CD4-positive, CD25-positive, alpha-beta regulatory T cell (primary cell): Measurements from ENCODE around the gene PSIP1. TPM values are rescaled to one million over a fixed set of nuclear protein-coding genes. Genes with fewer than 3 reads are reported as not detected.
"Not testable (repeated sequence)": the region's sequence is repeated elsewhere in the genome, so short reads cannot be mapped to it uniquely, and the experiment has no call there.

ENCODE experiments used
- ATAC-seq, 2 donors: fragments of 150-1000 bp; cut with Tn5 transposase; one replicate each; pipeline ENCODE4 v1.10.0; 2021; ENCODE audit warnings: low read depth in 2 of 2, moderate number of reproducible peaks in 2 of 2, moderate library complexity in 1 of 2
- DNase-seq, 3 donors: peaks; one replicate each; pipeline versions ENCODE4 v3.0.0 to v3.0.0-alpha.2; 2012 to 2022; ENCODE audit warnings: mixed read lengths in 1 of 3
- H3K27ac ChIP-seq: one replicate; pipeline ENCODE4 v1.7.0; 2013; ENCODE audit warnings: mild to moderate bottlenecking, low read length; ENCODE audit not compliant: insufficient read depth, poor library complexity, severe bottlenecking
- H3K27me3 ChIP-seq: one replicate; pipeline ENCODE4 v1.7.0; 2013; ENCODE audit warnings: low read length; ENCODE audit not compliant: control insufficient read depth, insufficient read depth
- H3K36me3 ChIP-seq: one replicate; pipeline ENCODE4 v1.7.0; 2013; ENCODE audit warnings: mild to moderate bottlenecking, low read length, moderate library complexity; ENCODE audit not compliant: control insufficient read depth, insufficient read depth
- H3K4me1 ChIP-seq: 2 replicates; pipeline ENCODE4 v1.7.0; 2013; ENCODE audit warnings: mild to moderate bottlenecking, low read length; ENCODE audit not compliant: insufficient read depth, control insufficient read depth, poor library complexity, severe bottlenecking
- H3K4me3 ChIP-seq: one replicate; pipeline ENCODE4 v1.7.0; 2013; ENCODE audit warnings: low read depth, mild to moderate bottlenecking, low read length, moderate library complexity
- H3K9me3 ChIP-seq, 2 experiments: 1 replicate in 1 of 2; 2 replicates in 1 of 2; pipeline ENCODE4 v1.7.0; 2013; ENCODE audit warnings: low read length in 2 of 2, mild to moderate bottlenecking in 1 of 2, moderate library complexity in 1 of 2; ENCODE audit not compliant: control insufficient read depth in 2 of 2
- H3K27ac Mint-ChIP-seq, 3 donors: one replicate each; pipeline ENCODE4 v1.8.0; 2020 to 2022; ENCODE audit warnings: mild to moderate bottlenecking in 3 of 3, mixed read lengths in 3 of 3, moderate library complexity in 2 of 3
- H3K27me3 Mint-ChIP-seq: one replicate; pipeline ENCODE4 v1.8.0; 2022; ENCODE audit warnings: mild to moderate bottlenecking, mixed read lengths
- H3K36me3 Mint-ChIP-seq: one replicate; pipeline ENCODE4 v1.8.0; 2020; ENCODE audit warnings: mixed read lengths
- H3K4me1 Mint-ChIP-seq, 4 donors: one replicate each; pipeline ENCODE4 v1.8.0; 2020 to 2022; ENCODE audit warnings: mixed read lengths in 4 of 4, mild to moderate bottlenecking in 1 of 4
- H3K4me3 Mint-ChIP-seq, 4 donors: one replicate each; pipeline ENCODE4 v1.8.0; 2020 to 2022; ENCODE audit warnings: mild to moderate bottlenecking in 4 of 4, mixed read lengths in 4 of 4, moderate library complexity in 3 of 4
- H3K9me3 Mint-ChIP-seq, 7 donors: one replicate each; pipeline ENCODE4 v1.8.0; 2020 to 2022; ENCODE audit warnings: mixed read lengths in 7 of 7, mild to moderate bottlenecking in 3 of 7, moderate library complexity in 2 of 7
- polyA plus RNA-seq, 4 donors: library from polyadenylated mRNA; unstranded; fragments of 300-500 nt; fragmentation: Illumina TruSeq; gene quantifications; one replicate each; pipeline ENCODE4 v1.2.3, GENCODE V29; 2021
- total RNA-seq: library from RNA; stranded (reverse); gene quantifications from one replicate; pipeline ENCODE4 v1.2.3, GENCODE V29; 2022

PSIP1 gene
- total and polyA plus RNA-seq, 5 donors from 2014 or later, result 86.0 to 136 (median 126) TPM

- not testable (repeated sequence) for H3K27me3 ChIP-seq, H3K4me3 Mint-ChIP-seq, H3K27ac ChIP-seq, H3K9me3 ChIP-seq, H3K27me3 Mint-ChIP-seq, H3K9me3 Mint-ChIP-seq, ATAC-seq, H3K4me3 ChIP-seq
- H3K4me1 Mint-ChIP-seq, result peaks cover 53 to 82% (median 63%) of the 10 kb centered on the region in 4 donors
- Histone ChIP-seq H3K4me1 (peaks cover 57% of the 10 kb centered on the region), H3K36me3 (peaks cover 27% of the 10 kb centered on the region)
- peak in 1 of 3 donors; percentile 23 for DNase-seq
- peaks cover 24% of the 10 kb centered on the region for H3K36me3 Mint-ChIP-seq
- H3K27ac Mint-ChIP-seq, result peak overlapping the region in 2 of 3 donors; percentile 17 to 30
These were observed 83.1 kb downstream of the PSIP1 start for GRCh38 chr9:15427702-15428101.

- peaks cover 48 to 74% (median 59%) of the 10 kb centered on the region in 4 donors for H3K4me1 Mint-ChIP-seq
- ATAC-seq, result no peak
- H3K27ac ChIP-seq, result no peak overlapping the region
- H3K4me1 ChIP-seq, result peaks cover 54% of the 10 kb centered on the region
- H3K36me3 Mint-ChIP-seq, result peaks cover 24% of the 10 kb centered on the region
- H3K27me3 ChIP-seq, result no peaks in the 10 kb centered on the region
- no peak overlapping the region for H3K27ac Mint-ChIP-seq
- DNase-seq, result no peak
- H3K9me3 ChIP-seq, result no peaks in the 10 kb centered on the region
- H3K36me3 ChIP-seq, result peaks cover 23% of the 10 kb centered on the region
- H3K4me3 Mint-ChIP-seq, result peak overlapping the region in 3 of 4 donors; percentile 50 to 90 (median 79)
- H3K9me3 Mint-ChIP-seq, result peaks cover 0 to 1% (median 0%) of the 10 kb centered on the region in 7 donors
- no peaks in the 10 kb centered on the region for H3K27me3 Mint-ChIP-seq
- H3K4me3 ChIP-seq, result no peak overlapping the region
These were observed 84.8 kb downstream of the PSIP1 start for GRCh38 chr9:15426019-15426418.

GRCh38 chr9:15423231-15423985, 87.4 kb downstream of the PSIP1 start:
- Mint-ChIP-seq H3K27ac (peak overlapping the region; percentile 50 to 95 (median 95)), H3K9me3 (peaks cover 0 to 1% (median 0%) of the 10 kb centered on the region in 7 donors), H3K36me3 (peaks cover 17% of the 10 kb centered on the region), H3K4me1 (peaks cover 29 to 50% (median 37%) of the 10 kb centered on the region in 4 donors), H3K27me3 (peaks cover 6% of the 10 kb centered on the region), H3K4me3 (peak overlapping the region; percentile 93 to 98 (median 95))
- Histone ChIP-seq H3K4me3 (peak overlapping the region; percentile 87), H3K36me3 (peaks cover 18% of the 10 kb centered on the region), H3K4me1 (peaks cover 48% of the 10 kb centered on the region), H3K27me3 (no peaks in the 10 kb centered on the region), H3K27ac (peak overlapping the region; percentile 67), H3K9me3 (no peaks in the 10 kb centered on the region)
- DNase-seq (peak in 2 of 3 donors; percentile 15 to 60), ATAC-seq (no peak)

- peak within 1 kb of the TSS; percentile 87 for H3K4me3 ChIP-seq
These were observed 88.2 kb downstream of the PSIP1 start, which contains the start of gene SNAPC3 for GRCh38 chr9:15422372-15423230. Gene SNAPC3 (plus strand): TSS chr9:15422876. CDS start chr9:15422880, 4 bp downstream.

GRCh38 chr9:15421990-15422371, 88.8 kb downstream of the PSIP1 start:
- H3K4me1 Mint-ChIP-seq, result peaks cover 26 to 40% (median 33%) of the 10 kb centered on the region in 4 donors
- peaks cover 6% of the 10 kb centered on the region for H3K27me3 Mint-ChIP-seq
- Histone ChIP-seq H3K36me3 (peaks cover 16% of the 10 kb centered on the region), H3K4me3 (peak overlapping the region; percentile 67), H3K27me3 (no peaks in the 10 kb centered on the region), H3K4me1 (peaks cover 39% of the 10 kb centered on the region), H3K27ac (peak overlapping the region; percentile 78), H3K9me3 (no peaks in the 10 kb centered on the region)
- H3K9me3 Mint-ChIP-seq, result peaks cover 0 to 2% (median 0%) of the 10 kb centered on the region in 7 donors
- H3K27ac Mint-ChIP-seq, result peak overlapping the region; percentile 94 to 95 (median 95)
- no peak for ATAC-seq
- peak overlapping the region; percentile 93 to 98 (median 95) for H3K4me3 Mint-ChIP-seq
- peaks cover 13% of the 10 kb centered on the region for H3K36me3 Mint-ChIP-seq
- no peak for DNase-seq

More at GRCh38 chr9:15422372-15423230, 88.2 kb downstream of the PSIP1 start, which contains the start of gene SNAPC3:
- H3K9me3 Mint-ChIP-seq, result peaks cover 0 to 2% (median 0%) of the 10 kb centered on the region in 7 donors
- peak within 1 kb of the TSS; percentile 94 to 95 (median 95) for H3K27ac Mint-ChIP-seq
- H3K4me3 Mint-ChIP-seq, result peak within 1 kb of the TSS; percentile 93 to 98 (median 95)
- peak; percentile 92 to 98 (median 94) for DNase-seq
- peaks cover 18% of the 10 kb centered on the region for H3K36me3 ChIP-seq
- H3K27ac ChIP-seq, result peak within 1 kb of the TSS; percentile 78
- peaks cover 44% of the 10 kb centered on the region for H3K4me1 ChIP-seq
- peaks cover 29 to 44% (median 35%) of the 10 kb centered on the region in 4 donors for H3K4me1 Mint-ChIP-seq
- H3K9me3 ChIP-seq, result no peaks in the 10 kb centered on the region
- H3K27me3 ChIP-seq, result no peaks in the 10 kb centered on the region
- ATAC-seq, result peak; percentile 98 to 99
- peaks cover 15% of the 10 kb centered on the region for H3K36me3 Mint-ChIP-seq
- peaks cover 6% of the 10 kb centered on the region for H3K27me3 Mint-ChIP-seq

GRCh38 chr9:15421532-15421931, 89.2 kb downstream of the PSIP1 start:
- Histone ChIP-seq H3K4me3 (no peak overlapping the region), H3K9me3 (no peaks in the 10 kb centered on the region), H3K27ac (no peak overlapping the region), H3K36me3 (peaks cover 13% of the 10 kb centered on the region), H3K27me3 (no peaks in the 10 kb centered on the region), H3K4me1 (peaks cover 35% of the 10 kb centered on the region)
- peak overlapping the region in 1 of 3 donors; percentile 95 for H3K27ac Mint-ChIP-seq
- H3K4me1 Mint-ChIP-seq, result peaks cover 26 to 37% (median 30%) of the 10 kb centered on the region in 4 donors
- no peak for ATAC-seq
- peaks cover 12% of the 10 kb centered on the region for H3K36me3 Mint-ChIP-seq
- no peak for DNase-seq
- H3K4me3 Mint-ChIP-seq, result peak overlapping the region; percentile 93 to 98 (median 95)
- peaks cover 0 to 2% (median 0%) of the 10 kb centered on the region in 7 donors for H3K9me3 Mint-ChIP-seq
- H3K27me3 Mint-ChIP-seq, result peaks cover 6% of the 10 kb centered on the region

GRCh38 chr9:15420796-15421195, 90.0 kb downstream of the PSIP1 start:
- peaks cover 9% of the 10 kb centered on the region for H3K36me3 ChIP-seq
- peaks cover 6% of the 10 kb centered on the region for H3K36me3 Mint-ChIP-seq
- peaks cover 20 to 30% (median 24%) of the 10 kb centered on the region in 4 donors for H3K4me1 Mint-ChIP-seq
- H3K4me3 ChIP-seq, result no peak overlapping the region
- H3K9me3 Mint-ChIP-seq, result peaks cover 0 to 2% (median 0%) of the 10 kb centered on the region in 7 donors
- peaks cover 6% of the 10 kb centered on the region for H3K27me3 Mint-ChIP-seq
- H3K27me3 ChIP-seq, result no peaks in the 10 kb centered on the region
- DNase-seq, result no peak
- H3K4me3 Mint-ChIP-seq, result peak overlapping the region in 3 of 4 donors; percentile 39 to 68 (median 66)
- H3K4me1 ChIP-seq, result peaks cover 28% of the 10 kb centered on the region
- no peak overlapping the region for H3K27ac Mint-ChIP-seq
- no peak for ATAC-seq
- H3K27ac ChIP-seq, result no peak overlapping the region
- H3K9me3 ChIP-seq, result no peaks in the 10 kb centered on the region
